Activated CD4-positive, alpha-beta memory T cell treated with anti-CD3 and anti-CD28 coated beads for 36 hours (primary cell): ENCODE data around the gene C5orf63. TPM values are rescaled to one million over a fixed set of nuclear protein-coding genes. Genes with fewer than 3 reads are reported as not detected.
"Not testable (repeated sequence)": the region's sequence is repeated elsewhere in the genome, so short reads cannot be mapped to it uniquely, and the experiment has no call there.

ENCODE experiments used
- CTCF ChIA-PET: fragments of 350-600 bp; sonication (Branson Sonifier 250); formaldehyde crosslinking; loops from one replicate; lab custom pipeline; 2021; ENCODE audit warnings: antibody characterized with exemption, inconsistent platforms; lab: Charles Lee
- POLR2A ChIA-PET: fragments of 350-600 bp; sonication (Branson Sonifier 250); formaldehyde crosslinking; loops from one replicate; lab custom pipeline; 2021; ENCODE audit warnings: antibody characterized with exemption; lab: Charles Lee
- DNase-seq: peaks from one replicate; pipeline ENCODE4 v3.0.0-alpha.2; 2020
- H3K27ac Mint-ChIP-seq: one replicate; pipeline ENCODE4 v1.8.0; 2021; ENCODE audit warnings: mixed read lengths
- H3K27me3 Mint-ChIP-seq: one replicate; pipeline ENCODE4 v1.8.0; 2021; ENCODE audit warnings: mixed read lengths
- H3K36me3 Mint-ChIP-seq: one replicate; pipeline ENCODE4 v1.8.0; 2021; ENCODE audit warnings: mixed read lengths
- H3K4me1 Mint-ChIP-seq: one replicate; pipeline ENCODE4 v1.8.0; 2021; ENCODE audit warnings: low read depth, mixed read lengths
- H3K4me3 Mint-ChIP-seq: one replicate; pipeline ENCODE4 v1.8.0; 2021; ENCODE audit warnings: mild to moderate bottlenecking, mixed read lengths
- H3K9me3 Mint-ChIP-seq: one replicate; pipeline ENCODE4 v1.8.0; 2021; ENCODE audit warnings: mixed read lengths
- intact Hi-C: fragments of 100-400 bp; cut with micrococcal nuclease; formaldehyde crosslinking; loops from one replicate; pipeline ENCODE4 v1.15.1; 2023
- total RNA-seq, 2 experiments: library from RNA; stranded (reverse); gene quantifications; one replicate each; pipeline ENCODE4 v1.2.3, GENCODE V29; 2021

Gene C5orf63
- total RNA-seq, 2 experiments from 2014 or later, result 9.4 to 9.7 TPM

DNA sequence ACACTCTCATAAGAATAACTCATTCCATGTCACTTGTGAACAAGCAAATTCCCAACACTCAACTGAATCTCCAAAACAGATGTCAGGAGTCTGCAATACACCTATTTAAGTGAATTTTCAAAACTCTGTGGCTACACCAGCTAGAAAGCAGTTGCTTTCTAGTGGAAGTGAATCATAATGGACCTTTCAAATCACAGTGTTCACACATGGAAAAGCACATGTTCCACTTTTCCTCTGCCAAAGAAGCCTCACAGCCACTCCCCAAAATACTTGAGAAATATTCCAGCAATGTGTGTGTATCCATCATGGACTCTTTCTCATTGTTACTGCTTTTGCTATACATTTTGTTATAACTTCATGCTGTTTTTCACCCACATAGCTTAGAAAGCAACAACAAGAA lies 60.4 kb downstream of the C5orf63 start:
- ChIA-PET CTCF (no interaction called here), POLR2A (no interaction called here)
- DNase-seq, result no peak
- peaks cover 1% of the 10 kb centered on the region for H3K27me3 Mint-ChIP-seq
- no peaks in the 10 kb centered on the region for H3K36me3 Mint-ChIP-seq
- peaks cover 7% of the 10 kb centered on the region for H3K9me3 Mint-ChIP-seq
- no peak overlapping the region for H3K4me3 Mint-ChIP-seq
- peaks cover 30% of the 10 kb centered on the region for H3K4me1 Mint-ChIP-seq
- H3K27ac Mint-ChIP-seq, result no peak overlapping the region
- intact Hi-C loops, result loop anchor here (1.0 to 2.0 kb wide), 2 partner anchors 18 to 25 kb away; partner anchors contain the start of gene MARCHF3

DNA sequence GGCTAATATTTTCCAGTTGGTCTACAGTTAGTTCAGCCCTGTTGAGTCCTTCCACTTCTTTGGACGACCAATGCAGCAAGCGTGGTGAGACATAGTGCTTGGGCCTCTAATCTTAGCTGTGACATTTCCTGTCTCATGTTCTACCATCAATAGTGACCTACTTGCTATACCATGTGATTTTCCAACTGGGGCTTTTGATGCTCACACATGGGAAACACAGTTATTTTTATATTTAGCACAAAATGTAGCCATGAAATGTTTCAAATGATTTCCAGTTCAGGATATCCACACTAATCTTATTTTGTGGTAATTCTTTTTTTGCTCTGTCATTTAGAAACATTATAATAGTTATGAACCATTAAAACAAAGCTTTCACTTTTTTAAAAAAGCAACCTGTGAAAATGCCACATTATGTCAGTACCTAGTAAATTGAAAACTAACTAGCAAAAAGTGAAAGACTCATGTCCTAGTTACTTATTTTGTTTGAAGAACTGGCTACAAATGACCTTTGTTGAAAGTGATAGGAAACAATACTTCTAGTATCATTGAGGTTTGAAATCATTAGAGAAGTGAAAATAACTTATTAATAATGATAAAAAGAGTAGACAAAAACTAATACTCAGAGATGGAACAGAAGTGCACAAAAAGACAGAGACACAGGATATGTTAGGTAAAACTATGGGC lies 61.2 kb downstream of the C5orf63 start:
- ChIA-PET CTCF (interaction anchor here (0.7 kb wide), 1 partner anchor 14 kb away, joined by 3 read pairs; no protein-coding TSS in a partner anchor), POLR2A (interaction anchor here (1.0 kb wide), 1 partner anchor 234 kb away, joined by 3 read pairs; no protein-coding TSS in a partner anchor)
- intact Hi-C loops, result loop anchor here (1.0 to 2.0 kb wide), 2 partner anchors 19 to 24 kb away; partner anchors contain the start of gene MARCHF3
- H3K27me3 Mint-ChIP-seq, result peaks cover 1% of the 10 kb centered on the region
- peaks cover 30% of the 10 kb centered on the region for H3K4me1 Mint-ChIP-seq
- H3K4me3 Mint-ChIP-seq, result no peak overlapping the region
- DNase-seq, result no peak
- no peak overlapping the region for H3K27ac Mint-ChIP-seq
- no peaks in the 10 kb centered on the region for H3K36me3 Mint-ChIP-seq
- peaks cover 7% of the 10 kb centered on the region for H3K9me3 Mint-ChIP-seq

DNA sequence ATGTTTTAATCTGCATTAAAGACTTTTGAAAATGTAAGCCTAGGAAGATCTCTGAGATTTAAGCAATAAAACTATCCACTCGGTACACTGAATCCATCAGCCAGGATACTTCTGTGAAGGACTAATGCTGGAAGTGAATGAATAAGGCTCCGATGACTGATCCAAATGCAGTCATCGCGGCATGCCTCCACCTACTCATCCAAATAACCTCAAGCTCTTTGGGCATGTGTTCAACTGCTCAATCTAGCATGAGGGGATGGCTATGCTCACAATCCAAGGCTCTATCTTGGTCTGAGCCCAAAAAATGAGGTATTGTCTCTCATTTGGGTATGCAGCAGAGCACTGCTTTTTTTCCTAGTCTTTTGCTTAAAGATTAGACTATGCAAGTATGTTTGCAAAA lies 62.1 kb downstream of the C5orf63 start:
- Mint-ChIP-seq H3K36me3 (no peaks in the 10 kb centered on the region), H3K9me3 (no peaks in the 10 kb centered on the region), H3K4me3 (no peak overlapping the region), H3K27me3 (no peaks in the 10 kb centered on the region), H3K27ac (no peak overlapping the region), H3K4me1 (peaks cover 30% of the 10 kb centered on the region)
- intact Hi-C loops, result no loop called here
- ChIA-PET POLR2A (no interaction called here), CTCF (no interaction called here)
- no peak for DNase-seq

DNA sequence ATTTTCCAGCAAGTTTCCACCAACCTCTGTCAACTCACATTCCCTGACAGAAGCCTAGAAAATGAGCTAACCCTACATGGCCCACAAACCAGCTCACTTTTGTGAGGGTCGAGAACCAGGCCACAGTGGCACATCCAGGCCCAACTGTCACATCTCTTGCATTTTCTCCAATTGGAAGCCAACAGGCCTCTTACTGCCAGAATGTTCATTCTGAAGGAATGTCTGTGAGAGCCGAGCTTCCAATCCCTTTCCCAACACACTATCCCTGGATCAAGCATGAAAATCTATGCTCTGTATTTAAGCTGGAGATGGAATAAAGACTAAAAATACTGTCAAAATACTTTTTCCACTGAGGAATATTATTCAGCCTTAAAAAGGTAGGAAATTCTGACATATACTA lies 62.9 kb downstream of the C5orf63 start:
- ChIA-PET POLR2A (no interaction called here), CTCF (no interaction called here)
- DNase-seq, result no peak
- Mint-ChIP-seq H3K4me1 (peaks cover 30% of the 10 kb centered on the region), H3K4me3 (no peak overlapping the region), H3K9me3 (no peaks in the 10 kb centered on the region), H3K36me3 (no peaks in the 10 kb centered on the region), H3K27me3 (no peaks in the 10 kb centered on the region), H3K27ac (no peak overlapping the region)
- intact Hi-C loops, result no loop called here

DNA sequence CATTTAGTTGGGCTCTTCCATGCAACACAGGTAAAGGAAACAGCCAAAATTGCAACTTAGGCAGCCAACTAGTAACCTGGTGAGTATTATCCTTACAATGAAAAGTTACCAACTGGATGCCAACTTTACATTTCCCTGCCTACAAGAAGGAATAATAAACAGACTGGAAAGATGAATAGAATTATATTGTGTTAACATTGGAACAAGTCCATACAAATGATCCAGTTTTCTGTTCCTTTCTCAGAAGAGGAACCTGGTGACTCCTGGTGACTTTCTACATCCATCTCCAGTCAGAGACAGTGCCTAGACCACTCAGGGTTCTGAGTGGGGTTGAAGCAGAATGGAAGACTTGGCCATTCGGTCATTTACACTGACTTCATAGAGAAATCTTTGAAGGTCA lies 63.5 kb downstream of the C5orf63 start:
- CTCF ChIA-PET, result no interaction called here
- H3K27me3 Mint-ChIP-seq, result no peaks in the 10 kb centered on the region
- POLR2A ChIA-PET, result no interaction called here
- no peak overlapping the region for H3K4me3 Mint-ChIP-seq
- intact Hi-C loops, result no loop called here
- peaks cover 30% of the 10 kb centered on the region for H3K4me1 Mint-ChIP-seq
- no peak for DNase-seq
- no peaks in the 10 kb centered on the region for H3K36me3 Mint-ChIP-seq
- no peaks in the 10 kb centered on the region for H3K9me3 Mint-ChIP-seq
- H3K27ac Mint-ChIP-seq, result no peak overlapping the region

DNA sequence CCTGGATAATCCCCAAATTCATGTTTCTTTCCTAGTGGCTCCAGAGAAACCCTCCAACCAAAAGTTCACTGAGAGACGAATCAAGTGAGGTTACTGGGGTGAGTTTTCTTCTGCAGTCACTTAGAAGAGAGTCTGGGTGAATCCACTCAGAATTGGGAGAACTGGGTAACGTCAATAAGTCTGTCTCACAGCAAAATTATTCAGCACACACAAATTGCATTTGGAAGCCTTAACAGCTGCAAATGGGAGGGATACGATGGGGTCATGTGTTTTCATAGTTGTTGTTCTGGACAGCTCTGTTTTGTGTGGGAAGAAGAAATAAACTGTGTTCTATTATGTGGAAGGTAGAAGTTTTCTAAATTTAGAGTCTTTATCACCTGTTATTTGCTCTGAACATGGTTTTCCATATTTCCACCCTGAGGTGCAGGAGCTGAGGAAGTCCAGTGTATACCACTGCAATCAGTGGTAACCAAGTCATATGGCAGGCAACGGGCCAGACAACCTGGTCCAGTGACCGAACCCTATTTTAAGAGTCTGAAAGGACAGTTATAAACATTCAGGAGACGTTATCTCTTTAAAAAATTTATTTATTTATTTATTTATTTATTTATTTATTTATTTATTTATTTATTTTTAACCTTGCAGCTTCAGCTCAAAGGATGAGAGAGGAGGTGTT lies 64.9 kb downstream of the C5orf63 start:
- peaks cover 18% of the 10 kb centered on the region for H3K4me1 Mint-ChIP-seq
- no peak overlapping the region for H3K27ac Mint-ChIP-seq
- no peak overlapping the region for H3K4me3 Mint-ChIP-seq
- DNase-seq, result no peak
- CTCF ChIA-PET, result no interaction called here
- POLR2A ChIA-PET, result no interaction called here
- intact Hi-C loops, result no loop called here
- H3K36me3 Mint-ChIP-seq, result no peaks in the 10 kb centered on the region
- no peaks in the 10 kb centered on the region for H3K9me3 Mint-ChIP-seq
- no peaks in the 10 kb centered on the region for H3K27me3 Mint-ChIP-seq

DNA sequence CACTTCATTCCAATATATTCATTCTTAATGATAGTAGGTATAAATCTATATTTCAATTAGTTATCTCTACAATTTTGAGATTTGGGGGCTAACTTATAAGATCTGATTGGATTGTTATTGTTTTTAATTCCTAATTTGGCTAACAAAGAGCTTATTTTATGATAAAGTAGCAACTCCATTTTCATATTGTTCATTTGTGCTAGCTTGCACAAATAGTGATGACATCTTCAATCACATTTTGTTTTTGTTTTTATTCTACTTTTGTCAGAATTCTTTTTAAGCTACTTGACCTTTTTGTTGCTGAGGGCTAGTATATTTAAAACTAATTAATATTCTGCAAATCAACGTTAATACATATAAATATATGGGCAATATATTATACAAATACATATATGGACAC lies 65.8 kb downstream of the C5orf63 start:
- Mint-ChIP-seq H3K27me3 (no peaks in the 10 kb centered on the region), H3K9me3 (no peaks in the 10 kb centered on the region), H3K4me1 (peaks cover 12% of the 10 kb centered on the region), H3K27ac (no peak overlapping the region), H3K36me3 (no peaks in the 10 kb centered on the region), H3K4me3 (no peak overlapping the region)
- intact Hi-C loops, result no loop called here
- no peak for DNase-seq
- ChIA-PET CTCF (no interaction called here), POLR2A (no interaction called here)

DNA sequence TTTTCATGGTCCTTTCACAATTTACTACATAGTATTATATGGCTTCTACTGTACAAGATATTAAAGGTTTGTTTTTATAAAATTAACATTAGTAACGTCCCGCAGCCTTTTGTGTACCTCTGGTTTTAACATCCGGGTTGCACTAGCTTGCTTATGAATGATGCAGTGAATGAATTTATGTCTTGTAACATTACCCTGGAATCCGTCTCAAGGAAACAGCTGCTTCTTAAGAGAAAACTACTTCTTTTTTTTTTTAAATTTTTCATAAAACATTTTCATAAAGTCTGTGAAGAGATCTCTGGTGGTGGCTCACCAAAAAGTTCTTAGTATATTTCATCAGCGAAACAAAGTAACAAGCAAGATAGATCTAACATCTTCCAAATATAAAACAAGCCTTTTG lies 66.6 kb downstream of the C5orf63 start:
- Mint-ChIP-seq H3K9me3 (no peaks in the 10 kb centered on the region), H3K27me3 (no peaks in the 10 kb centered on the region), H3K27ac (no peak overlapping the region), H3K36me3 (no peaks in the 10 kb centered on the region), H3K4me3 (no peak overlapping the region), H3K4me1 (peaks cover 9% of the 10 kb centered on the region)
- intact Hi-C loops, result no loop called here
- no peak for DNase-seq
- POLR2A ChIA-PET, result interaction anchor here (0.7 kb wide), 1 partner anchor 686 kb away, joined by 4 read pairs; no protein-coding TSS in a partner anchor
- CTCF ChIA-PET, result no interaction called here

DNA sequence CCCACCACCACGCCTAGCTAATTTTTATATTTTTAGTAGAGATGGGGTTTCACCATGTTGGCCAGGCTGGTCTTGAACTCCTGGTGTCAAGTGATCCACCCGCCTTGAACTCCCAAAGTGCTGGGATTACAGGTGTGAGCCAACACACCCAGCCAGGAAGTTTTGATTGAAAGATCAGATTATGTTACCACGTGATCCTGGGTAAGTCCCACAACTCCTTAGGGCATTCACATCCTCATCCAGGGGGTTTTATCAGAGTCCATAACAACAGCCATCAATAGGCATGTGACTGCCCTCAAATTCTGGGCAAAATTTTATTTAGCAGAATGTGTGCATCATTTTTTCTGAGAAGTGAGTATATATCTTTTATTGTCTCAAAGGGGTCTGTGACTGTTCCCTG lies 68.0 kb downstream of the C5orf63 start:
- H3K27me3 Mint-ChIP-seq, intact Hi-C loops, H3K36me3 Mint-ChIP-seq, H3K4me1 Mint-ChIP-seq, DNase-seq, POLR2A ChIA-PET, H3K4me3 Mint-ChIP-seq, H3K27ac Mint-ChIP-seq, CTCF ChIA-PET, H3K9me3 Mint-ChIP-seq: not testable (repeated sequence)

DNA sequence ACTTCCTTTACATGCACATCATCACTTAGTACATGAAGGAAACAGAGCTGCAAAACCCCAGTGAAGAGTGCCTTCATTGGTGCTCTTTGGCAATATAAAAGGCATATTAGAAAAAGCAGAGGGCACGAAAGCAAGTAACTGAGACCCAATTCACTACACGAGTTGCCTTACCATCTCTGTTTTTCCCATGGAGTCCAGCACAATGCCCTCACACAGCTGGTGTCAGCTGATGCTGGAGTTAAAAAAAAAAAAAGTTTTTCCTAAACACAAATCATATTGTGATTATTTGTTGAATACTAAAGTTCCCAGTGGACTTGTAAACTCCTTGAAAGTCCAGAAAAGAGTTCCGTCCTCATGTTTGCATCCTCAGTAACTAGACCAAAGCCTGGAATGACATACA lies 68.6 kb downstream of the C5orf63 start:
- Mint-ChIP-seq H3K36me3 (no peaks in the 10 kb centered on the region), H3K4me1 (peaks cover 2% of the 10 kb centered on the region), H3K27ac (no peak overlapping the region), H3K27me3 (no peaks in the 10 kb centered on the region), H3K4me3 (no peak overlapping the region), H3K9me3 (no peaks in the 10 kb centered on the region)
- ChIA-PET POLR2A (no interaction called here), CTCF (no interaction called here)
- no peak for DNase-seq
- intact Hi-C loops, result no loop called here

DNA sequence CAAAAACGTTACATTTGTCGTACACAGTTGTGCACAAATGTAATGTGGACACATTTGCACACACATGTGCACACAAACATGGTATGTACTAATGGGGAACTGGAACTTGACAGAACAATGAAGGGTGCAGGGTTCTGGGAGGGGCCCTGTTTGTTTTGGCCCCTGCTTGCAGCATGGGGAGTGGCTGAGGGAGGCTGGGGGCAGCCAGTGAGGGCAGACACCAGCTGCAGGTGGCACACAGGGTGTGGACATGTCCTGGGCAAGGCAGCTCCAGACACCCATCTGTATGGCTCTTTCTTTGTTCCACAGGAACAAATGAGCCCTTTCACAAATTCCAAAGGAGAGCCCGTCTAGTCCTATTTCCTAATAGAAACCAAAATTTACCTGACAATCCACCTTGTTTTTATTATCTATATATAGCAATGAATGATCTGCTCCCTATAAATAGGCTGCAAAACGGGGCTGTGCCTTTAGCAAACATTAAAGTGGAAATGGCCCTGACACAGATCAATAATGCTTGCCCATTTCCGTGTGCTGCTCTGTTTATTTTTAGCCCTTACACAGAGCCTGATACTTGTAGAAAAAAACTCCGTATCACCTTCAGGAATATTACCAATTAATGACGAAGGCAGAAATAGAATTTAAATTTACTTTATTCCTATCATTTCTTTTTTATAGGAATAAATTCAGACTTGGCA lies 69.4 kb downstream of the C5orf63 start:
- ChIA-PET POLR2A (no interaction called here), CTCF (no interaction called here)
- no peaks in the 10 kb centered on the region for H3K9me3 Mint-ChIP-seq
- DNase-seq, result no peak
- H3K4me3 Mint-ChIP-seq, result no peak overlapping the region
- H3K4me1 Mint-ChIP-seq, result no peaks in the 10 kb centered on the region
- no peaks in the 10 kb centered on the region for H3K27me3 Mint-ChIP-seq
- intact Hi-C loops, result no loop called here
- no peak overlapping the region for H3K27ac Mint-ChIP-seq
- no peaks in the 10 kb centered on the region for H3K36me3 Mint-ChIP-seq

DNA sequence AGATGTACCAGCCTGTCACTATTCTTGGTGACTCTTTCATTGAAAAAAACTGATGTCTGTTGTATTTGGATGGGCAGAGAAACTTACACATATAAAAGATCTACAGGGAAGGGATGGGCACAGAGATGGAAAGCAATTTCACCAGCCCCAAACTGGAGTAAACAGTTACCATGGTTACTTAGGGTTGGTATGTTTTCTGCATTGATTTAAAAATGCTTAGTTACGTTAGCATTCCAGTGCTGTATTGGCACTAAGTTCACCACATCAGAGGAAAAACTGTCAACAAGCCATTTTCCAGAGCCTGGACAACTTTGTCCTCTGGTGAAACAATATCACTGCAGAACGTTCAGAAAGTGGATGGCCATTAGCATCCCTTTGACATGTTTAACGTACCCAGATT lies 70.9 kb downstream of the C5orf63 start:
- H3K4me1 Mint-ChIP-seq, result no peaks in the 10 kb centered on the region
- H3K27ac Mint-ChIP-seq, result no peak overlapping the region
- no peak for DNase-seq
- H3K27me3 Mint-ChIP-seq, result no peaks in the 10 kb centered on the region
- ChIA-PET CTCF (interaction anchor here (0.6 to 0.7 kb wide), 2 partner anchors 32 to 303 kb away, joined by 3 read pairs; no protein-coding TSS in a partner anchor), POLR2A (no interaction called here)
- H3K9me3 Mint-ChIP-seq, result no peaks in the 10 kb centered on the region
- intact Hi-C loops, result no loop called here
- no peak overlapping the region for H3K4me3 Mint-ChIP-seq
- H3K36me3 Mint-ChIP-seq, result no peaks in the 10 kb centered on the region
